Measurements from ENCODE around the gene SERINC3. TPM values are rescaled to one million over a fixed set of nuclear protein-coding genes. Genes with fewer than 3 reads are reported as not detected.

Gene SERINC3
- total RNA-seq, result 80.0 and 96.9 TPM in 2 replicates
- polyA plus RNA-seq, result 119 and 128 TPM in 2 replicates

DNA sequence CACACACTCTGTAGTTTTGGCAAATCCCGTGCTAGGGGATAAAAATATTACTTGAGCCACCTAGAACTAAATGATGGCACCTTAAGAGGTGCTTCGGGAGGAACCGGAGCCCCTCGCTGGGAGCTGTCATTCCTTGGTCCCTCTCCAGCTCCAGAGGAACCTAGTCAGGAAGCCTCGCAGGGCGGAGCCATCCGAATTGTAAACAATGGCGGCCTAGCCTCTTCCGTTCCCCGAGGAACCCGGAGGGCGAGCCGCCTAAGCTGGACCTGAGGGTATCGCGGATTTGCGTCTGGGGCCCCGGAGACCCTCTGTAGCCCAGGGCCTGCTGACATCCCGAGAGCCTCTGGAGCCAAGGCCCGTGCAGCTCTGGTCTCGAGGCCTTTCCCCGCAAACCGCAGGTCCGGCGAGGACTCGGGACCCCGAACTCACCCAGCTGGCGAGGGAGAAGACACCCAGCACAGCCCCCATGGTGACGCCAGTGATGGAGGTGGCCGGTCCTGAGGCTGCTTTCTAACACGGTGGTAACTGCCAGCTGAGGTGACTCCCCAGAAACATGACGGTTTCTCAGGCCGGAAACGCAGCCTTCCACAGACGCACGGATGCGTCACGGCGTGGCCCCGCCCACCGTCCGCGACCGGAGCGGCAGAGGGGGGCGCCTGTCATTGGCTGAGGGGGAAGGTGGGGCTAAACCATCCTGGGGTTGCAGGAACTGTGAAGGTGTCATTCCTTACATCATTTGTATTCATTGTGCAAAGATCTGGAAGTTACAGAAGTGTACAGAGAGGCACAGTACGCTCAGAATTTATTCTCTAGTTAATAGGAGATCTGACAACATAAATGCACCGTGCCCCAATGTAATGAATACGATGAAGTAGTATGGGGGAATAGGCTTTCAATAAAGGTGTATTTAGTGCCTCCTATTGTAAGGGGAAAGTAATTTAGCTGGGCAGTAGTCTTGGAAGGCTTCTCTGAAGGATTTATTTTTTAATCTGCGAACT lies at the start of gene SERINC3:
SERINC3 (minus strand) TSS at position 587 of the 998 bp plus-strand sequence; CDS start at position 468, 119 bp downstream.
- H3K4me2 ChIP-seq, result peak within 1 kb of the TSS; percentile 95
- H2AFZ ChIP-seq, result peak within 1 kb of the TSS; percentile 53
- no peaks in the 10 kb centered on the region for H3K36me3 ChIP-seq (replicated peaks; ENCODE audit: insufficient read depth, low read depth)
- no peaks in the 10 kb centered on the region for H3K27me3 ChIP-seq
- peak; percentile 98 for DNase-seq (ENCODE audit: low spot score)
- peak within 1 kb of the TSS; percentile 74 for H3K4me3 ChIP-seq
- peaks cover 25% of the 10 kb centered on the region for H3K4me1 ChIP-seq (ENCODE audit: insufficient read depth)
- WGBS (ENCODE audit: low lambda C conversion rate, missing lambda C conversion rate), result under 1% methylated on average over 48 of the region's 49 CpGs
- TF ChIP-seq CTCF (IDR thresholded peaks at IDR 0.05; ENCODE audit: poor library complexity), result peak; percentile 39
- TF ChIP-seq EZH2phosphoT487 (IDR thresholded peaks at IDR 0.05; ENCODE audit: low read depth, severe bottlenecking, unreplicated experiment), result no peak
- no peaks in the 10 kb centered on the region for H3K9me3 ChIP-seq (ENCODE audit: low read depth)
- peaks cover 50% of the 10 kb centered on the region for H3K79me2 ChIP-seq
- peaks cover 42% of the 10 kb centered on the region for H4K20me1 ChIP-seq (ENCODE audit: insufficient read depth, poor library complexity, severe bottlenecking)
- no peaks in the 10 kb centered on the region for H3K9me2 ChIP-seq (replicated peaks; ENCODE audit: insufficient read depth)
- H3K27ac ChIP-seq, result peak within 1 kb of the TSS; percentile 99

- peaks cover 10% of the 10 kb centered on the region for H3K79me2 ChIP-seq
- no peak for DNase-seq (ENCODE audit: low spot score)
- H3K9me2 ChIP-seq (replicated peaks; ENCODE audit: insufficient read depth), result no peaks in the 10 kb centered on the region
- H2AFZ ChIP-seq, result no peak overlapping the region
- 57% methylated on average over 6 of the region's 6 CpGs for WGBS (ENCODE audit: low lambda C conversion rate, missing lambda C conversion rate)
- peak overlapping the region; percentile 90 for H3K27ac ChIP-seq
- H3K9me3 ChIP-seq (ENCODE audit: low read depth), result no peaks in the 10 kb centered on the region
- peaks cover 14% of the 10 kb centered on the region for H3K4me1 ChIP-seq (ENCODE audit: insufficient read depth)
- no peak overlapping the region for H3K4me2 ChIP-seq
- no peaks in the 10 kb centered on the region for H4K20me1 ChIP-seq (ENCODE audit: insufficient read depth, poor library complexity, severe bottlenecking)
- no peak overlapping the region for H3K4me3 ChIP-seq
- TF ChIP-seq EZH2phosphoT487 (IDR thresholded peaks at IDR 0.05; ENCODE audit: low read depth, severe bottlenecking, unreplicated experiment), result no peak
- no peak for TF ChIP-seq CTCF (IDR thresholded peaks at IDR 0.05; ENCODE audit: poor library complexity)
- TF ChIP-seq EZH2 (IDR thresholded peaks at IDR 0.05; ENCODE audit: borderline replicate concordance), result no peak
- H3K27me3 ChIP-seq, result no peaks in the 10 kb centered on the region
- H3K36me3 ChIP-seq (replicated peaks; ENCODE audit: insufficient read depth, low read depth), result no peaks in the 10 kb centered on the region
Measured at GRCh38 chr20:44571362-44571988, 49.6 kb upstream of the SERINC3 start.

DNA sequence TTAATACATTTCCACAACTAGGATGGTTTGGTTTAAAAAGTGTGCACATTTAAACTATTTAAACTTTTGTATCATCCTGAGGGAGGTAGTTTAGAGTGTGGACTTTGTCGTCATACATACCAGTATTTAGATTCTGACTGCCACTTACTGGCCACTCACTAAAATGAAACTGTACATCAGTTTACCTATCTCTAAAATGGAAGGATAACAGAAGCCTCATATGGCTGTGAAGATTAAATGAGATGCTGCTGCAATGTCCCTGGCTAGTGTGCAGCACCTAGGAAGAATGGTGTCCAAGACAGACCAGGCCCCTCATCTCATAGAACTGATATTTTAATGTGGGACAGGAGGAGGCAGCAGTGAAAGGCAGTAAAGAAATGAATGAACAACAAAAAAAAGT lies 48.5 kb upstream of the SERINC3 start:
- DNase-seq (ENCODE audit: low spot score), result no peak
- Histone ChIP-seq H3K79me2 (peaks cover 13% of the 10 kb centered on the region), H3K9me3 (ENCODE audit: low read depth) (no peaks in the 10 kb centered on the region), H3K27ac (no peak overlapping the region), H3K36me3 (replicated peaks; ENCODE audit: insufficient read depth, low read depth) (no peaks in the 10 kb centered on the region), H2AFZ (no peak overlapping the region), H3K4me1 (ENCODE audit: insufficient read depth) (peaks cover 14% of the 10 kb centered on the region), H3K4me3 (no peak overlapping the region), H3K4me2 (no peak overlapping the region), H4K20me1 (ENCODE audit: insufficient read depth, poor library complexity, severe bottlenecking) (no peaks in the 10 kb centered on the region), H3K27me3 (no peaks in the 10 kb centered on the region), H3K9me2 (replicated peaks; ENCODE audit: insufficient read depth) (no peaks in the 10 kb centered on the region)
- WGBS (ENCODE audit: low lambda C conversion rate, missing lambda C conversion rate), result 96% methylated on average over 1 of the region's 1 CpG
- no peak for TF ChIP-seq CTCF (IDR thresholded peaks at IDR 0.05; ENCODE audit: poor library complexity)
- no peak for TF ChIP-seq EZH2phosphoT487 (IDR thresholded peaks at IDR 0.05; ENCODE audit: low read depth, severe bottlenecking, unreplicated experiment)
- TF ChIP-seq EZH2 (IDR thresholded peaks at IDR 0.05; ENCODE audit: borderline replicate concordance), result no peak
